ENCODE data around the gene PEPD.

The PEPD gene

GRCh38 chr19:33503030-33503429 is 18.6 kb downstream of the PEPD start:
- no peak for DNase-seq
- no peak for TF ChIP-seq GATA1 (IDR thresholded peaks at IDR 0.05; ENCODE audit: low read depth, low read length)
- TF ChIP-seq POLR2A (IDR thresholded peaks at IDR 0.05; ENCODE audit: low read length), result no peak

GRCh38 chr19:33502521-33502920 is 19.1 kb downstream of the PEPD start:
- TF ChIP-seq GATA1 (IDR thresholded peaks at IDR 0.05; ENCODE audit: low read depth, low read length) (no peak), POLR2A (IDR thresholded peaks at IDR 0.05; ENCODE audit: low read length) (no peak)

GRCh38 chr19:33501693-33502356 is 19.8 kb downstream of the PEPD start:
- DNase-seq, result no peak
- TF ChIP-seq GATA1 (IDR thresholded peaks at IDR 0.05; ENCODE audit: low read depth, low read length) (no peak), POLR2A (IDR thresholded peaks at IDR 0.05; ENCODE audit: low read length) (no peak)

More at GRCh38 chr19:33502521-33502920, 19.1 kb downstream of the PEPD start:
- DNase-seq, result no peak

- no peak for DNase-seq
- TF ChIP-seq POLR2A (IDR thresholded peaks at IDR 0.05; ENCODE audit: low read length), result no peak
- no peak for TF ChIP-seq GATA1 (IDR thresholded peaks at IDR 0.05; ENCODE audit: low read depth, low read length)
Measured at GRCh38 chr19:33500991-33501390, 20.6 kb downstream of the PEPD start.

- DNase-seq, result no peak
- TF ChIP-seq POLR2A (IDR thresholded peaks at IDR 0.05; ENCODE audit: low read length) (no peak), GATA1 (IDR thresholded peaks at IDR 0.05; ENCODE audit: low read depth, low read length) (no peak)
Measured at GRCh38 chr19:33500586-33500985, 21.0 kb downstream of the PEPD start.

GRCh38 chr19:33499671-33500506 is 21.7 kb downstream of the PEPD start:
- DNase-seq, result no peak
- TF ChIP-seq POLR2A (IDR thresholded peaks at IDR 0.05; ENCODE audit: low read length) (no peak), GATA1 (IDR thresholded peaks at IDR 0.05; ENCODE audit: low read depth, low read length) (no peak)

- TF ChIP-seq POLR2A (IDR thresholded peaks at IDR 0.05; ENCODE audit: low read length) (no peak), GATA1 (IDR thresholded peaks at IDR 0.05; ENCODE audit: low read depth, low read length) (no peak)
Measured at GRCh38 chr19:33499248-33499647, 22.3 kb downstream of the PEPD start.

GRCh38 chr19:33498391-33499000 is 23.1 kb downstream of the PEPD start:
- TF ChIP-seq GATA1 (IDR thresholded peaks at IDR 0.05; ENCODE audit: low read depth, low read length) (no peak), POLR2A (IDR thresholded peaks at IDR 0.05; ENCODE audit: low read length) (no peak)
- DNase-seq, result no peak

More at GRCh38 chr19:33499248-33499647, 22.3 kb downstream of the PEPD start:
- DNase-seq, result no peak

- DNase-seq, result no peak
- TF ChIP-seq POLR2A (IDR thresholded peaks at IDR 0.05; ENCODE audit: low read length) (no peak), GATA1 (IDR thresholded peaks at IDR 0.05; ENCODE audit: low read depth, low read length) (no peak)
Measured at GRCh38 chr19:33497778-33498175, 23.8 kb downstream of the PEPD start.

- DNase-seq, result no peak
- no peak for TF ChIP-seq GATA1 (IDR thresholded peaks at IDR 0.05; ENCODE audit: low read depth, low read length)
- TF ChIP-seq POLR2A (IDR thresholded peaks at IDR 0.05; ENCODE audit: low read length), result no peak
Measured at GRCh38 chr19:33497131-33497777, 24.3 kb downstream of the PEPD start.

GRCh38 chr19:33496038-33496895 is 25.3 kb downstream of the PEPD start:
- no peak for TF ChIP-seq GATA1 (IDR thresholded peaks at IDR 0.05; ENCODE audit: low read depth, low read length)
- TF ChIP-seq POLR2A (IDR thresholded peaks at IDR 0.05; ENCODE audit: low read length), result no peak
- DNase-seq, result no peak

- TF ChIP-seq POLR2A (IDR thresholded peaks at IDR 0.05; ENCODE audit: low read length) (no peak), GATA1 (IDR thresholded peaks at IDR 0.05; ENCODE audit: low read depth, low read length) (no peak)
- no peak for DNase-seq
Measured at GRCh38 chr19:33493401-33494275, 28.0 kb downstream of the PEPD start.

All from erythroblast (primary cell).